ENCODE measurements around the gene FOXP1.

Gene FOXP1

DNA sequence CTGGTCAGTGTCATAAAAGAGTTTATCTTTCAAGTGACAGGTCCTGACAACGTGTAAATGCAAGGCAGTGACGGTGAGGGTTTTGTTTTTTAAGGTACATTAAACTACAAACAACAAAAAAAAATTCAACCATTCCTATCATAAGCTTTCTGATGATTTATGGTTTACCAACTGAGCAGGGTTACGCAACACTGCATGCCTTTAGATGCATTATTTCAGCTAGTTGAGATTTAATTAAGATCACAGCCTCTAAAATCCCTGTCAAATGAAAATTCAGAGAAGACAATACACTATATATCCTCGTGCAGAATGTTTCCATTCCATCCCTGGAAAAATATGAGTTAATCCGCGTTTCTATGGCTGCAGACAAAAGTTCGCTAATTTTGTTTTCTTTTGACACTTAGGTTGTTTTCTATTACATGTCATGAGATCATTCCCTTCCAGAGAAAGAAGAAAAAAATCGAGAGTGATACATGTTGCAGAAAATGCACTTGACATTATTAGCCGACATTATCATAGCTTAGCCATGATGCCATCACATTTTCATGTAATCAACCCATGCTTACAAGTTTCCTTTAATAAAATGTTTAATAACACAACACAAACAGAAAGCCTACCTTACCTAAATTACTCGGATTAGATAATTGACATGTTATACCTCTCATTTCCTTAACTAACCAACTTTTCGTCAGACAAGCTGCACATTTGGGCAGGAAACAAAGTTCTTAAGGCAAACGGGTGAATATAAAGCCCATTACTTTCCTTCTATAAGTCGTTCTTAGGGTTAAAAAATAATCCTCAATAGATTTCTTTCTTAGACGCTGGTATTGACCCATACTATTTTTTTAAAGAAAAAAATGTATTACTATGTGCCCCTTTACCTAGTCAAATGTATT lies 521.2 kb downstream of the FOXP1 start:
- TF ChIP-seq, protein P1, sequence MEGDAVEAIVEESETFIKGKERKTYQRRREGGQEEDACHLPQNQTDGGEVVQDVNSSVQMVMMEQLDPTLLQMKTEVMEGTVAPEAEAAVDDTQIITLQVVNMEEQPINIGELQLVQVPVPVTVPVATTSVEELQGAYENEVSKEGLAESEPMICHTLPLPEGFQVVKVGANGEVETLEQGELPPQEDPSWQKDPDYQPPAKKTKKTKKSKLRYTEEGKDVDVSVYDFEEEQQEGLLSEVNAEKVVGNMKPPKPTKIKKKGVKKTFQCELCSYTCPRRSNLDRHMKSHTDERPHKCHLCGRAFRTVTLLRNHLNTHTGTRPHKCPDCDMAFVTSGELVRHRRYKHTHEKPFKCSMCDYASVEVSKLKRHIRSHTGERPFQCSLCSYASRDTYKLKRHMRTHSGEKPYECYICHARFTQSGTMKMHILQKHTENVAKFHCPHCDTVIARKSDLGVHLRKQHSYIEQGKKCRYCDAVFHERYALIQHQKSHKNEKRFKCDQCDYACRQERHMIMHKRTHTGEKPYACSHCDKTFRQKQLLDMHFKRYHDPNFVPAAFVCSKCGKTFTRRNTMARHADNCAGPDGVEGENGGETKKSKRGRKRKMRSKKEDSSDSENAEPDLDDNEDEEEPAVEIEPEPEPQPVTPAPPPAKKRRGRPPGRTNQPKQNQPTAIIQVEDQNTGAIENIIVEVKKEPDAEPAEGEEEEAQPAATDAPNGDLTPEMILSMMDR (IDR thresholded peaks at IDR 0.05; ENCODE audit: control extremely low read depth, extremely low read depth, low read depth, missing control alignments): no peak
- POLR2A ChIA-PET: no interaction called here
- CTCF ChIA-PET: interaction anchor here (0.7 to 2.3 kb wide), 5 partner anchors 10 to 335 kb away, joined by 3 to 10 read pairs (median 4); no protein-coding TSS in a partner anchor
- DNase-seq (ENCODE audit: extremely low spot score): no peak

DNA sequence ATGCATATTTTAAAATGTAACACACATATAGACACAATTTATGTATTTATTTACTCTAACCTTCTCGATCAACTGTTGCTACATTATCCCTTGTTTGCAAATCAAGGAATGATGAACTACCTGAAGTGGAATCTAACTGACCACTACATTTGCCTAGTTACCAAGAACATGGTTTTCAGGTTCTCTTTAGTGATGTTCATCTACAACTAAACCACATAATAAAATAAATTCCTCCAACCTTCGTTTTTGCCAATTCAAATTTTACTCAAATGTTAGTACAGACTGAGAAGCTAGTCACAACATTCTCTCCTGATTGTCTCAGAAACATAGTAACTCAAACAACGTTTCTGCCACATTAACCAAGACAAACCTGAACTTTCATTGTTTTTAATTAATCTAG lies 521.9 kb downstream of the FOXP1 start:
- ChIA-PET CTCF (interaction anchor here (0.7 to 2.3 kb wide), 8 partner anchors 9 to 335 kb away, joined by 3 to 10 read pairs (median 4); no protein-coding TSS in a partner anchor), POLR2A (no interaction called here)
- DNase-seq (ENCODE audit: extremely low spot score): no peak
- TF ChIP-seq, protein P1 (IDR thresholded peaks at IDR 0.05; ENCODE audit: control extremely low read depth, extremely low read depth, low read depth, missing control alignments): no peak

DNA sequence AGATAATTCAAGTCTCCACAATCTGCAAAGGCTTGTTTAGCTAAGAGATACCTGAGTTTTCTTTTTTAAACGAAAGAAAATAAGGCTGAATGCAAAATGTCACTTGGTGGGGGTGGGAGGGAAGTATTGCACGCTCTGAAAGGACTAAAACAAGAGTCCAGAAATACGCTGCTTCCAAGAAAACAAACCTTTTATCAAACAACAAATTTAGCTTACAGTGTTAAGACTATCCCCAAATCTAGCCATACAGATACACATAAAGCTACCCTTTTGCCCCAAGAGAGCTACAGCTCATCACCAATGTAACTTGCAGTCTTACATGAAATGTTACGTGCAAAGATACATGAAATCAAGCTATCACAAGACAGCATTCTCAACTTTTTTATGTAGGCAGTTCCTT lies 522.5 kb downstream of the FOXP1 start:
- TF ChIP-seq, protein P1 (IDR thresholded peaks at IDR 0.05; ENCODE audit: control extremely low read depth, extremely low read depth, low read depth, missing control alignments): no peak
- CTCF ChIA-PET: interaction anchor here (0.7 to 2.3 kb wide), 8 partner anchors 9 to 63 kb away, joined by 3 to 10 read pairs (median 3); no protein-coding TSS in a partner anchor
- DNase-seq (ENCODE audit: extremely low spot score): no peak
- POLR2A ChIA-PET: no interaction called here

DNA sequence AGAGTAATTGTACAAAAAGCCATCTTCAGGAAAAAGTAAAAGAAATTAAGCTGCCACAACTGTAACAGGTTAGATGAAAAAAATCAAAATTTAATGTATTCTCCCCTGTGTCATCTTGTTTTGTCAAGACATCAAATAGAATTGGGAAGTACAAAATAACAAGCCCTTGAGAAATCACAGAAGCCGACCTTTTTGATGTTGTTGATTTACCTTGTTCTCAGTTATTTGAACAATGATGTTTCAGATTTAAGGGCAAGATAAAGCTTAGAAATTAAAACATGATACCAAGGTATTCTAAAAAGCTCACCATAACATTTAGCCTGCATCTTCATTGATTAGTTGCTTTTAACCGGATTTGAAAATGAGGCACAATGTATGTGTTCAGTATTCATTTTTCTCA lies 523.0 kb downstream of the FOXP1 start:
- ChIA-PET POLR2A (interaction anchor here (1.1 kb wide), 1 partner anchor 42 kb away, joined by 3 read pairs; no protein-coding TSS in a partner anchor), CTCF (interaction anchor here (0.7 to 2.3 kb wide), 8 partner anchors 9 to 451 kb away, joined by 3 to 10 read pairs (median 3); no protein-coding TSS in a partner anchor)
- TF ChIP-seq, protein P1 (IDR thresholded peaks at IDR 0.05; ENCODE audit: control extremely low read depth, extremely low read depth, low read depth, missing control alignments): no peak
- no peak for DNase-seq (ENCODE audit: extremely low spot score)

DNA sequence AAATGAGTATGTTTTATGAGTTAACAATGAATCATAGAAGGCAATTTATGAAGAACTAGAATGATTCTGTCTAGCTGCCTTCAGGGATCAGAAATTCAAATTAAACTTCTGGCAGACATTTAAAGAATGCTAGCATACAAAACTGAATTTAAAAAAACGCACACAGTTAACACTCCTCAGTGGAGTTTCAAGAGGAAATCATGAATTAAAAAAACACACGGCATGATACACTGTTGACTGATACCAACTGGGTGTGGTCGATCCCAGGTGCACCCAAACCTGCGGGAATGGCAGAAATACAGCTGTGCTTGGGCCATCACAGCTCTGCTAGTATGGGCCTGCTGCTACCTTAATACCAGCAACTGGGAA lies 526.0 kb downstream of the FOXP1 start:
- DNase-seq (ENCODE audit: extremely low spot score): no peak
- TF ChIP-seq, protein P1 (IDR thresholded peaks at IDR 0.05; ENCODE audit: control extremely low read depth, extremely low read depth, low read depth, missing control alignments): no peak
- POLR2A ChIA-PET: interaction anchor here (0.5 kb wide), 1 partner anchor 47 kb away, joined by 4 read pairs; no protein-coding TSS in a partner anchor
- CTCF ChIA-PET: interaction anchor here (1.4 kb wide), 1 partner anchor 22 kb away, joined by 3 read pairs; no protein-coding TSS in a partner anchor

DNA sequence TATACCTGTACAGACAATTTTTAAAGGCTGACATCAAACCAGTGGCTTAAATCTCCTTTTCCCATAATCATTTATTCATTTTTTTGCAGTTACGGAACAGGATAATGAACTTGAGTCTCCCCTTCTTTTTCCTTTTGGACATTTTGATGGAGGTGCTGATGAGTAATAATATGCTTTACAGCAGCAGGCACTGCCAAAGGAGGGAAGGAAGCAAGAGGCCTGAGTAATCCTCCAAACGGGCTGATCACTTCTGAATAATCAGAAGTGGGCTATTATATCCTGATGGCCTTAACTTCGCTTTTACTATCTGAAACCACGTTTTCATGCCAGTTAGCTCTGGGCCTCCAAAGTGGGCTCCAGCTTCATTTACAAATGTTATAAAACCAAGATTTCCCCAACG lies 527.2 kb downstream of the FOXP1 start:
- CTCF ChIA-PET: interaction anchor here (0.8 kb wide), 1 partner anchor 12 kb away, joined by 3 read pairs; no protein-coding TSS in a partner anchor
- TF ChIP-seq, protein P1 (IDR thresholded peaks at IDR 0.05; ENCODE audit: control extremely low read depth, extremely low read depth, low read depth, missing control alignments): no peak
- POLR2A ChIA-PET: no interaction called here
- no peak for DNase-seq (ENCODE audit: extremely low spot score)

All from GM10248 (cell line).